ENCODE results near the gene LEPR. TPM values are rescaled to one million over a fixed set of nuclear protein-coding genes. Genes with fewer than 3 reads are reported as not detected.
"Not testable (repeated sequence)": the region's sequence is repeated elsewhere in the genome, so short reads cannot be mapped to it uniquely, and the experiment has no call there.

The LEPR gene
- total RNA-seq, 1 donor from 2014 or later: 8.9 TPM

- Histone ChIP-seq H3K36me3 (ENCODE audit: insufficient read depth, low read length) (no peaks in the 10 kb centered on the region), H3K9me3 (ENCODE audit: insufficient read depth, low read depth, low read length) (no peaks in the 10 kb centered on the region), H3K4me2 (ENCODE audit: low read length) (no peak overlapping the region), H4K20me1 (ENCODE audit: insufficient read depth, low read length) (no peaks in the 10 kb centered on the region), H3K4me1 (ENCODE audit: insufficient read depth, low read length) (no peaks in the 10 kb centered on the region), H3K79me2 (ENCODE audit: insufficient read depth, low read length) (no peaks in the 10 kb centered on the region), H2AFZ (ENCODE audit: low read depth, low read length) (no peak overlapping the region), H3K4me3 (ENCODE audit: insufficient read depth, low read depth, low read length) (no peak overlapping the region), H3K27me3 (ENCODE audit: insufficient read depth, low read length) (no peaks in the 10 kb centered on the region), H3K27ac (ENCODE audit: low read depth, low read length) (no peak overlapping the region), H3K9ac (ENCODE audit: low read length) (no peak overlapping the region)
- Mint-ChIP-seq H3K9me3 (ENCODE audit: unreplicated experiment) (peaks cover 9% of the 10 kb centered on the region), H3K27me3 (ENCODE audit: low read depth, unreplicated experiment) (no peaks in the 10 kb centered on the region), H3K4me3 (ENCODE audit: unreplicated experiment) (no peak overlapping the region), H3K36me3 (ENCODE audit: low read depth, unreplicated experiment) (peaks cover 2% of the 10 kb centered on the region), H3K27ac (ENCODE audit: unreplicated experiment) (no peak overlapping the region), H3K4me1 (ENCODE audit: low read depth, unreplicated experiment) (no peaks in the 10 kb centered on the region)
- DNase-seq (ENCODE audit: low read depth) (no peak), FAIRE-seq (no peak)
- TF ChIP-seq EZH2 (IDR thresholded peaks at IDR 0.05; ENCODE audit: insufficient read depth, low read length) (no peak), CTCF (IDR thresholded peaks at IDR 0.05; ENCODE audit: insufficient read depth, low read depth, low read length) (no peak)
Observed at GRCh38 chr1:65457868-65458267, 37.4 kb downstream of the LEPR start.

- TF ChIP-seq CTCF (IDR thresholded peaks at IDR 0.05; ENCODE audit: insufficient read depth, low read depth, low read length): no peak
- TF ChIP-seq EZH2 (IDR thresholded peaks at IDR 0.05; ENCODE audit: insufficient read depth, low read length): no peak
- Mint-ChIP-seq H3K36me3 (ENCODE audit: low read depth, unreplicated experiment) (peaks cover 2% of the 10 kb centered on the region), H3K27me3 (ENCODE audit: low read depth, unreplicated experiment) (no peaks in the 10 kb centered on the region), H3K27ac (ENCODE audit: unreplicated experiment) (no peak overlapping the region), H3K9me3 (ENCODE audit: unreplicated experiment) (peaks cover 12% of the 10 kb centered on the region), H3K4me3 (ENCODE audit: unreplicated experiment) (no peak overlapping the region), H3K4me1 (ENCODE audit: low read depth, unreplicated experiment) (no peaks in the 10 kb centered on the region)
- no peaks in the 10 kb centered on the region for H3K36me3 ChIP-seq (ENCODE audit: insufficient read depth, low read length)
- H3K4me2 ChIP-seq (ENCODE audit: low read length): no peak overlapping the region
- H3K4me3 ChIP-seq (ENCODE audit: insufficient read depth, low read depth, low read length): no peak overlapping the region
- no peak overlapping the region for H3K27ac ChIP-seq (ENCODE audit: low read depth, low read length)
- H2AFZ ChIP-seq (ENCODE audit: low read depth, low read length): no peak overlapping the region
- no peak for DNase-seq (ENCODE audit: low read depth)
- H3K9me3 ChIP-seq (ENCODE audit: insufficient read depth, low read depth, low read length): no peaks in the 10 kb centered on the region
- no peak for FAIRE-seq
- H3K79me2 ChIP-seq (ENCODE audit: insufficient read depth, low read length): no peaks in the 10 kb centered on the region
- H4K20me1 ChIP-seq (ENCODE audit: insufficient read depth, low read length): no peaks in the 10 kb centered on the region
- H3K27me3 ChIP-seq (ENCODE audit: insufficient read depth, low read length): no peaks in the 10 kb centered on the region
- H3K9ac ChIP-seq (ENCODE audit: low read length): no peak overlapping the region
- H3K4me1 ChIP-seq (ENCODE audit: insufficient read depth, low read length): no peaks in the 10 kb centered on the region
Observed at GRCh38 chr1:65458730-65459396, 38.4 kb downstream of the LEPR start.

GRCh38 chr1:65459397-65459768 is 38.9 kb downstream of the LEPR start:
- no peaks in the 10 kb centered on the region for H3K79me2 ChIP-seq (ENCODE audit: insufficient read depth, low read length)
- Mint-ChIP-seq H3K36me3 (ENCODE audit: low read depth, unreplicated experiment) (peaks cover 2% of the 10 kb centered on the region), H3K4me3 (ENCODE audit: unreplicated experiment) (no peak overlapping the region), H3K9me3 (ENCODE audit: unreplicated experiment) (peaks cover 12% of the 10 kb centered on the region), H3K4me1 (ENCODE audit: low read depth, unreplicated experiment) (no peaks in the 10 kb centered on the region), H3K27ac (ENCODE audit: unreplicated experiment) (no peak overlapping the region), H3K27me3 (ENCODE audit: low read depth, unreplicated experiment) (no peaks in the 10 kb centered on the region)
- H4K20me1 ChIP-seq (ENCODE audit: insufficient read depth, low read length): no peaks in the 10 kb centered on the region
- no peak overlapping the region for H2AFZ ChIP-seq (ENCODE audit: low read depth, low read length)
- no peaks in the 10 kb centered on the region for H3K9me3 ChIP-seq (ENCODE audit: insufficient read depth, low read depth, low read length)
- H3K27ac ChIP-seq (ENCODE audit: low read depth, low read length): no peak overlapping the region
- TF ChIP-seq CTCF (IDR thresholded peaks at IDR 0.05; ENCODE audit: insufficient read depth, low read depth, low read length): peak; percentile 49
- no peak for TF ChIP-seq EZH2 (IDR thresholded peaks at IDR 0.05; ENCODE audit: insufficient read depth, low read length)
- DNase-seq (ENCODE audit: low read depth) (no peak), FAIRE-seq (no peak)
- no peak overlapping the region for H3K9ac ChIP-seq (ENCODE audit: low read length)
- no peak overlapping the region for H3K4me2 ChIP-seq (ENCODE audit: low read length)
- H3K27me3 ChIP-seq (ENCODE audit: insufficient read depth, low read length): no peaks in the 10 kb centered on the region
- no peaks in the 10 kb centered on the region for H3K36me3 ChIP-seq (ENCODE audit: insufficient read depth, low read length)
- H3K4me3 ChIP-seq (ENCODE audit: insufficient read depth, low read depth, low read length): no peak overlapping the region
- no peaks in the 10 kb centered on the region for H3K4me1 ChIP-seq (ENCODE audit: insufficient read depth, low read length)

GRCh38 chr1:65465837-65466236 is 45.4 kb downstream of the LEPR start:
- H3K4me1 ChIP-seq (ENCODE audit: insufficient read depth, low read length): peaks cover 12% of the 10 kb centered on the region
- not testable (repeated sequence) for H3K9me3 ChIP-seq (ENCODE audit: insufficient read depth, low read depth, low read length); H3K4me1 Mint-ChIP-seq (ENCODE audit: low read depth, unreplicated experiment); H3K4me3 ChIP-seq (ENCODE audit: insufficient read depth, low read depth, low read length); H3K4me2 ChIP-seq (ENCODE audit: low read length); H3K27ac ChIP-seq (ENCODE audit: low read depth, low read length); H3K27me3 Mint-ChIP-seq (ENCODE audit: low read depth, unreplicated experiment); H3K36me3 ChIP-seq (ENCODE audit: insufficient read depth, low read length); H3K9me3 Mint-ChIP-seq (ENCODE audit: unreplicated experiment); H3K27me3 ChIP-seq (ENCODE audit: insufficient read depth, low read length); H3K9ac ChIP-seq (ENCODE audit: low read length); H3K79me2 ChIP-seq (ENCODE audit: insufficient read depth, low read length); FAIRE-seq; H3K36me3 Mint-ChIP-seq (ENCODE audit: low read depth, unreplicated experiment); H3K27ac Mint-ChIP-seq (ENCODE audit: unreplicated experiment); H2AFZ ChIP-seq (ENCODE audit: low read depth, low read length); DNase-seq (ENCODE audit: low read depth); H3K4me3 Mint-ChIP-seq (ENCODE audit: unreplicated experiment); H4K20me1 ChIP-seq (ENCODE audit: insufficient read depth, low read length)

All from astrocyte (in vitro differentiated cells and primary cell).